Esophagus squamous epithelium (tissue), 4 donors: Measurements from ENCODE around the gene KRT84.

ENCODE experiments used
- CTCF ChIP-seq, 6 experiments: fragments of 450-650 bp in 4 of 6; fragments of 200-600 bp in 2 of 6; sonication (generic) in 2 of 6; IDR thresholded peaks; one replicate each; pipeline ENCODE4 v1.5.1; 2016 to 2019; ENCODE audit warnings: antibody characterized with exemption in 6 of 6, mild to moderate bottlenecking in 4 of 6, moderate library complexity in 4 of 6
- POLR2A ChIP-seq, 4 donors: fragments of 450-650 bp; IDR thresholded peaks; one replicate each; pipeline ENCODE4 v1.6.1; 2017; ENCODE audit warnings: antibody characterized with exemption in 4 of 4, mild to moderate bottlenecking in 4 of 4, moderate library complexity in 3 of 4

- no peak for TF ChIP-seq POLR2A (IDR thresholded peaks at IDR 0.05)
- TF ChIP-seq CTCF (IDR thresholded peaks at IDR 0.05): no peak
These were observed 37.6 kb upstream of the KRT84 start for GRCh38 chr12:52423035-52423434.
